A673 (cell line): ENCODE data around the gene RDX.

Experiments
- EZH2 ChIP-seq: fragments of 200-600 bp; sonication (generic); IDR thresholded peaks from 2 replicates; pipeline ENCODE4 v1.6.1; 2017; ENCODE audit warnings: borderline replicate concordance, low read depth, mild to moderate bottlenecking, mixed read lengths, antibody characterized with exemption, low read length; ENCODE audit not compliant: poor library complexity, severe bottlenecking
- TF ChIP-seq, protein P1 (sequence below): fragments of 300-800, 200-600 bp; sonication (generic); conservative IDR thresholded peaks from 2 replicates; pipeline ENCODE4 v1.5.1; 2017; ENCODE audit warnings: low read depth, mild to moderate bottlenecking, antibody characterized with exemption, low read length, moderate library complexity, mixed read lengths

DNA sequence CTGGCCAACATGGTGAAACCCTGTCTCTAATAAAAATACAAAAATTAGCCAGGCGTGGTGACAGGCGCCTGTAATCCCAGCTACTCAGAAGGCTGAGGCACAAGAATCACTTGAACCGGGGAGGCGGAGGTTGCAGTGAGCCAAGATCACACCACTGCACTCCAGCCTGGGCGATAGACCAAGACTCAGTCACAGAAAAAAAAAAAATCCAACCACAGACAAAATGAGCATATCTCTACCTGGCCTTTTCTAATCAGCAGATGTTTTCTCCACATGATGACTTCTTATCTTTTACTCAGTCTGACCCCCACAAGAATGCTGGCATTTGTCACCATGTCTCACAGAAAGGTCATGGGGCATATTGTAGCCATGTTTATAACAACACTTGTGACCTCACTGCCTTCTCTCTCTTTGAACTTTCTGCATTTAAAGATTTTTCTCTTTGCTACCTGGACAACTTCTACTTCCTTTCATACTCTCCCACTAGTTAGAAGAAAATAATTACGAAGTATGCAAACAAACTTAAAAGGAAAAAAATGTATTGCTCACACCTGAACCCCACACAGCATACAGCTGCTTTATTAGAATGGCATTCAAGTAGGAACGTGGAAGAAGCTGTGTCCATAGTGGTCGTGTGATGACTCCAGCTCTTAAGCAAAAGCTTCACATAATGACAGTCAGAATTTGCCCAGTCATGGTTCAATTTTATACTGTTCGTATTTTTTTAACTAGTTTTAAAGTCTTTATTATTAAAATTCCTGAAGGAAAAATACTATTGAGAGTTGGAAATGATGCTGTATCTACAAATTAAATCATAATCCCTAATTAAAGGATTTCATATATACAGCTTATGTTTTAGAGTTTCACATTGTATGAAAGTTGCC lies 137.9 kb downstream of the RDX start:
- TF ChIP-seq, protein P1, sequence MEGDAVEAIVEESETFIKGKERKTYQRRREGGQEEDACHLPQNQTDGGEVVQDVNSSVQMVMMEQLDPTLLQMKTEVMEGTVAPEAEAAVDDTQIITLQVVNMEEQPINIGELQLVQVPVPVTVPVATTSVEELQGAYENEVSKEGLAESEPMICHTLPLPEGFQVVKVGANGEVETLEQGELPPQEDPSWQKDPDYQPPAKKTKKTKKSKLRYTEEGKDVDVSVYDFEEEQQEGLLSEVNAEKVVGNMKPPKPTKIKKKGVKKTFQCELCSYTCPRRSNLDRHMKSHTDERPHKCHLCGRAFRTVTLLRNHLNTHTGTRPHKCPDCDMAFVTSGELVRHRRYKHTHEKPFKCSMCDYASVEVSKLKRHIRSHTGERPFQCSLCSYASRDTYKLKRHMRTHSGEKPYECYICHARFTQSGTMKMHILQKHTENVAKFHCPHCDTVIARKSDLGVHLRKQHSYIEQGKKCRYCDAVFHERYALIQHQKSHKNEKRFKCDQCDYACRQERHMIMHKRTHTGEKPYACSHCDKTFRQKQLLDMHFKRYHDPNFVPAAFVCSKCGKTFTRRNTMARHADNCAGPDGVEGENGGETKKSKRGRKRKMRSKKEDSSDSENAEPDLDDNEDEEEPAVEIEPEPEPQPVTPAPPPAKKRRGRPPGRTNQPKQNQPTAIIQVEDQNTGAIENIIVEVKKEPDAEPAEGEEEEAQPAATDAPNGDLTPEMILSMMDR = no peak
- TF ChIP-seq EZH2 = no peak
